WTC11 (cell line): Measurements from ENCODE around the gene RAB3IL1.

Experiments used
- FOXK1 ChIP-seq: sonication (generic); formaldehyde crosslinking; IDR thresholded peaks from 2 replicates; pipeline ENCODE4 v1.8.0; 2022; ENCODE audit warnings: mild to moderate bottlenecking, moderate library complexity, missing genetic modification reagents
- GRHL2 ChIP-seq: fragments of 250-450 bp; sonication (Bioruptor Pico); IDR thresholded peaks from 2 replicates; pipeline ENCODE4 v1.8.0; 2022; ENCODE audit warnings: mild to moderate bottlenecking, moderate library complexity; ENCODE audit not compliant: insufficient replicate concordance, severe bottlenecking
- KAT7 ChIP-seq: sonication (generic); formaldehyde crosslinking; IDR thresholded peaks from 2 replicates; pipeline ENCODE4 v1.8.1; 2023; ENCODE audit warnings: missing genetic modification reagents, mild to moderate bottlenecking, borderline replicate concordance
- SMAD3 ChIP-seq: sonication (generic); formaldehyde crosslinking; IDR thresholded peaks from 2 replicates; pipeline ENCODE4 v1.8.0; 2022; ENCODE audit warnings: missing genetic modification reagents, mild to moderate bottlenecking, borderline replicate concordance
- TEAD1 ChIP-seq: sonication (generic); formaldehyde crosslinking; IDR thresholded peaks from 2 replicates; pipeline ENCODE4 v1.8.0; 2022; ENCODE audit warnings: mild to moderate bottlenecking, missing genetic modification reagents
- ZNF219 ChIP-seq: sonication (generic); formaldehyde crosslinking; IDR thresholded peaks from 2 replicates; pipeline ENCODE4 v1.8.0; 2023; ENCODE audit warnings: missing genetic modification reagents, mild to moderate bottlenecking, borderline replicate concordance
- TF ChIP-seq, protein P1 (sequence below): sonication (generic); formaldehyde crosslinking; IDR thresholded peaks from 2 replicates; pipeline ENCODE4 v1.8.1; 2023; ENCODE audit warnings: mild to moderate bottlenecking, missing genetic modification reagents
- TF ChIP-seq, protein P2 (sequence below): sonication (generic); formaldehyde crosslinking; IDR thresholded peaks from 2 replicates; pipeline ENCODE4 v1.8.1; 2022; ENCODE audit warnings: mild to moderate bottlenecking, missing genetic modification reagents, moderate library complexity, borderline replicate concordance
- TF ChIP-seq, protein P3 (sequence below): sonication (generic); formaldehyde crosslinking; IDR thresholded peaks from 2 replicates; pipeline ENCODE4 v1.8.0; 2022; ENCODE audit warnings: mild to moderate bottlenecking, missing genetic modification reagents

DNA sequence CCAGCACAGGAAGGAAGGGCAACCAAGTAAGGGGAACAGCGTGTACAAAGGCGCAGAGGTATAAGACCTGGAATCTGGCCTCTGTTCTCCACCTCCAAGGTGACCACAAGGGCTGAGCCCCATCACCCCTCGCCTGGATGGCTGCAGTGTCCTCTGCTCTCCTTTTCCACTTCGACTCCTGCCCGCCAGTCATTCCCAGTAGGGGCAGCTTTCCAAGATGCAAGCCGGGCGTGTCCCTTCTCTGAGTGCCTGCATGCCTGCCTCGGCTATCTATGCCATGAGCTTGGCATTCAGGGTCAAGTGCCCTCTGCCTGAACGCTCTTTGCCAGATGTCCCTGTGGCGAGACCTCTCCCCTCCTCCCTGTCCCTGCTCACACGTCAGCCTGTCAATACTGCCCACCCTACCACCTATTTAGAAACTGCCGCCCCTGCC, 43.0 kb downstream of the RAB3IL1 start:
- no peak for TF ChIP-seq FOXK1 (CRISPR knock-in tag)
- no peak for TF ChIP-seq GRHL2 (CRISPR knock-in tag)
- TF ChIP-seq KAT7 (CRISPR knock-in tag), result no peak
- TF ChIP-seq, protein P1, sequence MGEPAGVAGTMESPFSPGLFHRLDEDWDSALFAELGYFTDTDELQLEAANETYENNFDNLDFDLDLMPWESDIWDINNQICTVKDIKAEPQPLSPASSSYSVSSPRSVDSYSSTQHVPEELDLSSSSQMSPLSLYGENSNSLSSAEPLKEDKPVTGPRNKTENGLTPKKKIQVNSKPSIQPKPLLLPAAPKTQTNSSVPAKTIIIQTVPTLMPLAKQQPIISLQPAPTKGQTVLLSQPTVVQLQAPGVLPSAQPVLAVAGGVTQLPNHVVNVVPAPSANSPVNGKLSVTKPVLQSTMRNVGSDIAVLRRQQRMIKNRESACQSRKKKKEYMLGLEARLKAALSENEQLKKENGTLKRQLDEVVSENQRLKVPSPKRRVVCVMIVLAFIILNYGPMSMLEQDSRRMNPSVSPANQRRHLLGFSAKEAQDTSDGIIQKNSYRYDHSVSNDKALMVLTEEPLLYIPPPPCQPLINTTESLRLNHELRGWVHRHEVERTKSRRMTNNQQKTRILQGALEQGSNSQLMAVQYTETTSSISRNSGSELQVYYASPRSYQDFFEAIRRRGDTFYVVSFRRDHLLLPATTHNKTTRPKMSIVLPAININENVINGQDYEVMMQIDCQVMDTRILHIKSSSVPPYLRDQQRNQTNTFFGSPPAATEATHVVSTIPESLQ (CRISPR knock-in tag), result no peak
- no peak for TF ChIP-seq SMAD3 (CRISPR knock-in tag)
- no peak for TF ChIP-seq TEAD1
- TF ChIP-seq, protein P2, sequence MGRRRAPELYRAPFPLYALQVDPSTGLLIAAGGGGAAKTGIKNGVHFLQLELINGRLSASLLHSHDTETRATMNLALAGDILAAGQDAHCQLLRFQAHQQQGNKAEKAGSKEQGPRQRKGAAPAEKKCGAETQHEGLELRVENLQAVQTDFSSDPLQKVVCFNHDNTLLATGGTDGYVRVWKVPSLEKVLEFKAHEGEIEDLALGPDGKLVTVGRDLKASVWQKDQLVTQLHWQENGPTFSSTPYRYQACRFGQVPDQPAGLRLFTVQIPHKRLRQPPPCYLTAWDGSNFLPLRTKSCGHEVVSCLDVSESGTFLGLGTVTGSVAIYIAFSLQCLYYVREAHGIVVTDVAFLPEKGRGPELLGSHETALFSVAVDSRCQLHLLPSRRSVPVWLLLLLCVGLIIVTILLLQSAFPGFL (CRISPR knock-in tag), result no peak
- TF ChIP-seq, protein P3, sequence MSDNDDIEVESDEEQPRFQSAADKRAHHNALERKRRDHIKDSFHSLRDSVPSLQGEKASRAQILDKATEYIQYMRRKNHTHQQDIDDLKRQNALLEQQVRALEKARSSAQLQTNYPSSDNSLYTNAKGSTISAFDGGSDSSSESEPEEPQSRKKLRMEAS (CRISPR knock-in tag), result no peak
- no peak for TF ChIP-seq ZNF219
